GM18526 (cell line): Measurements from ENCODE around the gene SALL3.

ENCODE experiments used
- POLR2A ChIP-seq: IDR thresholded peaks from 3 replicates; pipeline ENCODE4 v1.6.1; 2011; ENCODE audit not compliant: insufficient read length; ENCODE audit errors: extremely low read depth

SALL3 gene

DNA sequence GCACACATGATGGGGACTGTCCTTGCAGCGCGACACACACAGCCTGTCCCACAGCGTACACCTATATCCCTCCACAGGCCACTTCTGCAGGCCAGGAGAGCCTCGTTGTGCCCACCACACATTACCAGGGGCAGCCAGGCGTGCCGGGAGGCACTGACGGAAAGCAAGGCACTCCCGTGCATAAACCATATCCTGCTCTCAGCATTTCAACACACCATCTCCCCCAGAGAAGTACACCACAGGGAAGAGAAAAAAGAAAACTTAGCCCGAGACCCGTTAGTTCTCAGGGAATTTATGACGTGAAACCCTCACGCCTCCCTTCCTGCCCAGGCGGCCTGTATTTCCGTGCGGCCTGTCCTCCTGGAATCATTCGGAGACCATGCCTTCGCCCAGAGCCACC, 24.6 kb upstream of the SALL3 start:
- TF ChIP-seq POLR2A = no peak

DNA sequence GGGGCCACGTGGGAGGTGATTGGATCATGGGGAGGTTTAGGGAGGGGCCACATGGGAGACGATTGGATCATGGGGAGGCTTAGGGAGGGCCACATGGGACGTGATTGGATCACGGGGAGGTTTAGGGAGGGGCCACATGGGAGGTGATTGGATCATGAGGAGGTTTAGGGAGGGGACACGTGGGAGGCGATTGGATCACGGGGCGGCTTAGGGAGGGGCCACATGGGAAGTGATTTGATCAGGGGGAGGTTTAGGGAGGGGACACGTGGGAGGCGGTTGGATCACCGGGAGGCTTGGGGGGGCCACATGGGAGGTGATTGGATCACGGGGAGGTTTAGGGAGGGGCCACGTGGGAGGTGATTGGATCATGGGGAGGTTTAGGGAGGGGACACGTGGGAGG, 22.5 kb upstream of the SALL3 start:
- TF ChIP-seq POLR2A = no peak

DNA sequence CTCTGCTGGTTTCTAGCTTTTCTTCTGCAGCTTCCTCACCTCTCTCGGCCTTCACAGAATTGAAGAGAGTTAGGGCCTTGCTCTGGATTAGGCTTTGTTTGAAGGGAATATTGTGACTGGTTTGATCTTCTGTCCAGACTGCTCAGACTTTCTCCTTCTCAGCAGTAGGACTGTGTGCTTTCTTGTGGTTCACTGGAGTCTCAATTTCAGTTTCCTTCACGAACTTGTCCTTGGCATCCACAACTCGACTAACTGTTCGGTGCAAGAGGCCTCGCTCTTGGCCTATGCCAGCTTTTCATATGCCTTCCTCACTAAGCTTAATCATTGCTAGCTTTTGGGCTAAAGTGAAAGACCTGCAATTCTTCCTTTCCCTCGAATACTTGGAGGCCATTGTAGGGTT, 18.9 kb upstream of the SALL3 start:
- no peak for TF ChIP-seq POLR2A

DNA sequence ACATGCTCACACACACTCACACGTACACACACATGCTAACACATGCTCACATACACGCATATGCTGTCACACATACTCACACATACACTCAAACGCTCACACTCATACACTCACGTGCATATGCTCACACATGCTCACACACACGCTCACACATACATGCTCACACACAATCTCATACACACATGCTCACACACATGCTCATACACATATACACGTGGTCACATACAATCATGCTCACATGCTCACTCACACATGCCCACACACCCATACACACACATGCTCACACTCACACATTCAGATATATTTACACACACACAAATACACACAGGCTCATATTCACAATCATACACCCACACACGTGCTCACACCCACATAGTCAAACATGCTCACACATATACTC, 17.5 kb upstream of the SALL3 start:
- TF ChIP-seq POLR2A = no peak

DNA sequence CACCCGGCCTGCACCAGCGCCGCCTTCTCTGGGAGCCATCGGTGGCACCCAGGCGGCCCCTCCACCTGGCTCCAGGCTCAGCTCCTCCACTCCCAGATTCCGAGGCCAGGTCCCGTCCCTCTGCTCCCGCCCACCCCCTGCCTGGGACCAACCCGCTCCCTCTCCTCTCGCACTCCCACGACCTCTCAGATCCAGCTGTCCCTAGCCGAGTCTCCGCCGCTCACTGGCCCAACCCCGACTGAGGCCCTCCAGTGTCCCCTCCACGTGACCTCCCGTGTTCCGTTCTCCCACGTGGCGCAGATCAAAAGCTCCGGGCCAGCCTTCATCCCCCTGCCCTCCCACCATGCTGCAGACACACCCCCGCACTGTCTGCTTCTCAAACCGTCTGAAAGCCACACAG, 14.4 kb upstream of the SALL3 start:
- TF ChIP-seq POLR2A = no peak

DNA sequence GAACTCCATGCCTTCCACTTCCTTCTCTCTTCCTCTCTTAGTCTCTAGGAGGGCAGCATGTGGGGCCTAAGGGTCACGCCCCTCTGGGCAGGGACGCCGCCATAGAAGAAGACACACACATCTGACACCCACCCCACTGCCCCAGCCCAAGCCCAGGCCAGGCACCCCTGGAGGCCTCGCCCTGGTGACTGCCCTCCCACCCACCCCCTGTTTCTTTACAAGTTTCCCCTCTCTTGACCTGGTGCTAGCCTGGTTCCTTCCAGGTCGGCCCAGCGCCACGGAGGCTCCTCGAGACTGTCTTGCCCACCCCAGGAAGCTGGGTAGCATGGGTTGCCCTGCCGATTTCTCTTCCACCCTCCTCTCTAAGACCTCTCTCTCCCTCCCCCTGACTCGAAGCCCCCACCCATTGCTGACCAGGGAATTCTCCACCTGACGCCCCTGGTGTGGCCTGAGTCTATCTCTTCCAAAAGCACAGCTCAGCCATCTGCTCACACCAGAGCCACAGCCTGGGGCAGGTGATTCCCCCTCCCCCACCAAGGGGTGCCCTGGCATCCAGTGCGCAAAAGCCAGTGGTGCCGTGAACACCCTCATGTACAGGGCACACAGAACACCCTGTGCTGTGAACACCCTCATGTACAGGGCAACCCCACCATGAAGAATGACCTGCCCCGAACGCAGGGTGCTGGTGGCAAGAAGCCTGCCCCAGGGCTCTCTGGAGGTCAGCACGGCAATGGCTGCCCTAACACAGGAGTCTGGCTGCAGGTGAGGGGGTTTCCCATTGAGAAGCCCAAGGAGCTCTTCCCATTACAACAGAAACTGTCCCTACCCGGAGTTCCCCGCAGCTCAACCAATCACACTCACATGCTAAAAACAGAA, 13.5 kb upstream of the SALL3 start:
- no peak for TF ChIP-seq POLR2A

DNA sequence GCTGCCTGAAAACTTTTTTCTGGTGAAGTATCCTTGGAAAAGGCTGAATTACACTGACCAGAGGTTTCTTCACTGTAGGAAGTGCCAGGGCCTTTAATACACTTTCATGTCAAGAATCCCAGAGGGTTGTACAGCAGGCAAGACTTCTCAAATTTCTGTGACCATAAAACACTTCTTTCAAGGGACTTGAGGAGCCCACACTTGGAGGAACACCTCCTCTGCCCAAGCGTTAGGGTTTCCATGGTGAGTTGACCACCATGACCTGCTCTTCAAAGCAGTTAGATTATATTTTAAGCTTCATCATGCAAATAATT, 12.9 kb upstream of the SALL3 start:
- TF ChIP-seq POLR2A = no peak

DNA sequence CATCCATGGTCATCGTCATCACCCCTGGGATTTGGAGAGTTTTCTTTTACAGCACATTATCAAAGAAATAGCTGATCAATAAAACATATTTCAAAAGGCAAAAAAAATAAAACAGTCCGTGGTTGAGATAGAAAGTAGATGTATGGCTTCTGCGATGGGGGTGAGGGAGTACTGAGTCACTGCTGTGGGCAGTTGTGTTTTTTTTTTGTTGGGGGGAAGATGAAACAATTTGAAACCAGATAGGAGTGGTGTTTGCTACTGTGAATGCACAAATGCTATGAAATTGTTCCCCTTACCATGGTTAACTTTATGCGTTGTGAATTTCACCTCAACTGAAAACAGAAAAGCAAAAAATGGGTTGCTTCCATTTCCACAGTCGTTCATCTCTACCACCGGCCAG, 11.9 kb upstream of the SALL3 start:
- TF ChIP-seq POLR2A = no peak

DNA sequence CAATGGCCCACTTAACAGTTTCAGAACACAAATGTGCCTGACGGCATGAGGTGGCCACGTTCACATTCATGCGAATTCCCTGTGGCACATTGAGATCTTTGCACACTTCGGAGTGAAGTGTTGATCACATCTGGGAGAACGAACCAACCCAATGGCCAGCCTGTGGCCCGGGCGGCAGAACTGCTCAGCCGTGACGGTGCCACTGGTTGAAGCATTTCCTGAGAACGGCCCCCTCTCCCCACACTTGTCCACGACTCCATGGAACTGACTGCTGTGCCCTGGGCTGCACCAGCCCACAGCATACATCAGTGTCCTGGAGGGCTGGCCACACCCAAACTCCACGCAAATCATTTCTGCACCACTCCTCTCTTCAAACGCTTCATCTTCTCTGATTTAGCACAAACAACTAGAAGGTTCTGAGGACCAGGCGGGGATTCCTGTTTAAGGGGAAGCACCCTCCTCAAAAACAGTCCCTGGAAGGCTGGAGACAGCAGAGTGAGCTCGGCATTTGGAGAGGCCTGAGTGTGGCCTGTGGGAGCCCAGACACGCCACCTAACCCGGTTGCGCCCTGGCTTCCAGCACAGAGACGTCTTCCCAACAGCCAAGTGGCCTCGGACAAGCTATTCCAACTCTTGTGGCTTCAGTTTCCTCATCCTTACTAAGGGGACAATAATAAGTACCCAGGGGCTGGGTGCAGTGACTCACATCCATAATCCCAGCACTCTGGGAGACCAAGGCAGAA, 9.9 kb upstream of the SALL3 start:
- no peak for TF ChIP-seq POLR2A

DNA sequence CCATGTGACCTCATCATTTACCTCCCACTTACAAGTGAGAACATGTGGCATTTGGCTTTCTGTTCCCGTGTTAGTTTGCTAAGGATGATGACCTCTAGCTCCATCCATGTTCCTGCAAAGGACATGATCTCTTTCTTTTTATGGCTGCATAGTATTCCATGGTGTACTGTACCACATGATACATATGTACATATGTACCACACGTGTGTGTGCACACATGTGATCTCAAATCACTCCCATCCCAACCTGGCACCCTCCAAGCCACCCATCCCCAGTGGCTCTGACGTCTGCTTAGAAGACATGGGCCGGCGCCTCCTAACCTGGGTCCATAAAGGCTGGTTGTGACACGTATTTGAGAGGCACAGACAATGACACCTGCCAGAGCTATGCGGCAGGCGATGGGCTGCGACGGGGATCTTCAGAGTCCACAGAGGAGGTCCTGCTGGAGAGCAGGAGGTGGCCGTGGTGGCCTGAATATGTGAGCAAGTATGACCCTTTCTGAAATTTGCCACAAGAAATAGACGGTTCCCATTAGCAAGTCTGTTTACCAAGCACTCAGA, 8.8 kb upstream of the SALL3 start:
- no peak for TF ChIP-seq POLR2A

DNA sequence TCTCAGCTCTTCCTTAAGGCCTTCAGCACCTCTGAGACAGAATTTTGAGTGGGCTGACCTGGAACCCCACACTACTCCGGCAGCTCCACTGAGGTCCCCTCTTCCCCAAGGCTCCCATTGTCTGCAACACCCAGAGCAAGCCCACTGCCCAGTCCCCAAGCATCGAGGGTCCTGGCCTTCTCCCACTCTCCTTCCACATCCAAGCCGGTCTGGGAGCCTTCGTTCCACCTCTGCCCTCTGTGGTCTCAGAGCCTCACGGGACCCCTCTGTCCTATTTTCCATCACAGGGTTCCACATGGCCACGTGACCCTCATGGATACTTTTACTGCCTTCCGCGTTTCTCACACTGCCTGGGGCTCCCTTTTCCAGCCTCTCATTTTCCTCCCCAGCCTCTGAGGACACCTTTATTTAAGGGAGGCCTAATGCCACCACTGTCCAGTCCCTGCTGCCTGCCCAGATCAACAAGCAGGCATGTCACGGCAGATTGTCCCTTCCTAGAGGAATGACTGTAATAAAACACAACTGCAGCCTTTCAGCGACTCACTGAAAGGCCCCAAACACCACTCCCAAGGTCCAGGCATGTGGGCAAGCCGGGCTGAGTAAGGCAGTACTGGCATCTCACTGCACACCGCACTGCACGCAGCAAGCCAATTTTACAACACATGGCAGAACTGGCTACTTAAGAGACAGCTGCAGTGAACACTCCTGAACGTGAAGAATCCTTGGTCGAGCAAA, 7.9 kb upstream of the SALL3 start:
- no peak for TF ChIP-seq POLR2A

DNA sequence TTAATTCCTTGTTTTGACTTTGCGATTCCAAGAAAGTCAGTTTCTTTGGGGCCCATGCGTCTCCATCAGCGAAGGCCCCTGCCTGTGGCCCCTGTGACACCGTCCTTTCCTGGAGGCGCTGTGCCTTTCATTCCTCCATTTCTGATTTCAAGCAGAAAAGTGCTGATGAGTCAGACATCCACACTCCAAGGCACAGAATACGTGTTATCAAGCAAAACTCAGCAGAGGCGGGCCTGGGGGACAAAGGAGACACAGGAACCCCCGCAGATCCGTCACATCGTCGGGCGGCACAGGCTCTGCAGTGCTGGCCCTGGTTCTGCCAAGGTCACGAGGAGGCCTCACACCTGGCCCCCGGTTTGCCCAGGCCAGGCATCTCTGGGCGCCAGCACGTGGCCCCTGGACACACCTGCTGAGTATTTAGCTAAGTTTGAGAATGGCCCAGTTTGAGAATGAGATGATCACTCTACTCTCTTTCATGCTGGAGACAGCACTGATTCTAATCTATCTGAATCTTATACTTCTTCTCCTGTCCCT, 7.2 kb upstream of the SALL3 start:
- no peak for TF ChIP-seq POLR2A

DNA sequence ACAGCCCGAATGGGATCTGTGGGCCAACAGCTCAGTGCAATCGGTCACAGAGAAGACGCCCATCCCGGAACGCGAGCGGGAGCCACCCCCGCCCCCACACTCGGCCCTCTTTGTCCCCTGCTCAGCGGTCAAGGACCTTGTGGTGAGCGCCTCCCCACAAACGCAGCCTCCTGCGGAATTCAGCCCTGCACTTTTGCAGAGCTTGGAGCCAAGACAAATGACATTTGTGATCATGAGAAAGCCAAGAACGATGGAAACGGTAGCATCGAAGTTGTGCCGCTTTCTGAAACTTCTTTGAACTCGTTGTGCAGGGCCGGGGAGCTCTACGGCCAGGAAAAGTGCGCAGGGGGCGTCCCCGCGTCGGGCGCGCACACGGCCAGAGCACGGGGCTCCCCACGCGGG, 6.7 kb upstream of the SALL3 start:
- no peak for TF ChIP-seq POLR2A

DNA sequence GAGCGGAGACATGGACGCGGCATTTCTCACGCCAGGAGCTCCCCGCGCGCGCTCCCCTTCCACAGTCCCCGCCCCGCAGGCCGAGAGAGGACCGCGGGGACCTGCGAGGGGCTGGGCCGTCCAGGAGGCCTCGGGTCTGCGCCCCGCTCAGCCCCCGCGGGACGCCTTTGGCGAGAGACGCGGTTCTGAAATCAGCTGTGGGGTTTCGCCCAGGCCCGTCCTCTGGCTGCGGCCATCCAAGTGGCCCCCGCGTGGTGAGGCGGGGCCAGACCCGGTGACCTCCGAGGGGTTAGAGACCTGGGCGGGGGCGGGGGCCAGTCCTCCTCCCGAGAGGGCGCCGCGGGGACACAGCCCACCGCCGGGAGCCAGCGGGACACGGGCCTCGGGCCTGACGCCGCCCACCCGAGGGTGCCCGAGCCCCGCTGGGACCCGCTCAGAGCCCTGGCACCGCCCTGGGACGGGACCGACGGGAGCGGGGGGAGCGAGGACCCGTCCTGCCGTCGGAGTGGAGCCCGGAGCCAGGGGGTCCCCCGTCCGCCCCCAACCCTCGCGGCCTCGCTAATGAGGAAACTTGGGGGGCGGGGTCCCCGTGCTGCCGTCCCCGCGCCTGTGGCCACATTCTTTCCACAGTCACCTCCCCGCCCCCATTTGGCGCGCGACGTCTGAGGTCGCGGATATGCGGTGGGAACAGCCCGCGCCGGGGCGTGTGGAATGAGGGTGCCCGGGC, 6.1 kb upstream of the SALL3 start:
- no peak for TF ChIP-seq POLR2A
